Brain microvascular endothelial cell (primary cell): ENCODE measurements around the gene KRTAP4-9.
"Not testable (repeated sequence)": the region's sequence is repeated elsewhere in the genome, so short reads cannot be mapped to it uniquely, and the experiment has no call there.

Source experiments
- DNase-seq: peaks from one replicate; pipeline ENCODE4 v3.0.0-alpha.2; 2020
- H3K27ac ChIP-seq: fragments of 250-450 bp; sonication (Bioruptor Pico); 2 replicates; pipeline ENCODE4 v1.5.1; 2020; ENCODE audit warnings: mild to moderate bottlenecking, moderate library complexity
- H3K27me3 ChIP-seq: fragments of 250-450 bp; sonication (Bioruptor Pico); replicated peaks from 2 replicates; pipeline ENCODE4 v1.5.1; 2020; ENCODE audit warnings: mild to moderate bottlenecking
- H3K36me3 ChIP-seq: fragments of 250-450 bp; sonication (Bioruptor Pico); replicated peaks from 2 replicates; pipeline ENCODE4 v1.5.1; 2020; ENCODE audit warnings: mild to moderate bottlenecking
- H3K4me3 ChIP-seq: 2 replicates; pipeline ENCODE4 v1.5.1; 2011; ENCODE audit warnings: low read depth, mild to moderate bottlenecking, control low read depth, low read length, moderate library complexity
- in situ Hi-C: cut with HindIII; loops from 2 replicates; pipeline ENCODE4 v1.10.0; 2017; ENCODE audit warnings: low sequenced_read_pairs, low pct_ligation_motif_present
- TF ChIP-seq, protein P1 (sequence below): IDR thresholded peaks from 2 replicates; pipeline ENCODE4 v1.5.1; 2011; ENCODE audit warnings: low read depth, mild to moderate bottlenecking, moderate library complexity, low read length, control low read depth, inconsistent platforms; ENCODE audit errors: missing control alignments

Gene KRTAP4-9

DNA sequence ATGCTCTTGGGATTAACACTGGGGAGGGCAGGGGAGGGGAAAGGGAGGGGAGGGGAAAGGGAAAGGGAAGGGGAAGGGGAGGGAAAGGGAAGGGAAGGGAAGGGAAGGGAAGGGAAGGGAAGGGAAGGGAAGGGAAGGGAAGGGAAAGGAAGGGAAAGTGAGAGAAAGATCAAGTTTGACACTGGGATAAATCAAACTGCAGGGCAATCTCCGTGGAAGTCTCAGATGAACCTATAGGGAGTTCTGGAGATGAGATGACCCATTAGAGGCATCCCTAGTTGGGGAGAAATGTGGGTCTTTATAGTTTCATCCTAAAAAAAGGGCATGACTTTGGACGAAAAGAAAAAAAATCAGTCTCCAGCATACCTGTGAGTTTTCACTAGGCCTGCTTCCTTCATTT lies 16.6 kb downstream of the KRTAP4-9 start:
- Histone ChIP-seq H3K27ac (no peak overlapping the region), H3K36me3 (no peaks in the 10 kb centered on the region), H3K4me3 (no peak overlapping the region), H3K27me3 (no peaks in the 10 kb centered on the region)
- in situ Hi-C loops: no loop called here
- TF ChIP-seq, protein P1, sequence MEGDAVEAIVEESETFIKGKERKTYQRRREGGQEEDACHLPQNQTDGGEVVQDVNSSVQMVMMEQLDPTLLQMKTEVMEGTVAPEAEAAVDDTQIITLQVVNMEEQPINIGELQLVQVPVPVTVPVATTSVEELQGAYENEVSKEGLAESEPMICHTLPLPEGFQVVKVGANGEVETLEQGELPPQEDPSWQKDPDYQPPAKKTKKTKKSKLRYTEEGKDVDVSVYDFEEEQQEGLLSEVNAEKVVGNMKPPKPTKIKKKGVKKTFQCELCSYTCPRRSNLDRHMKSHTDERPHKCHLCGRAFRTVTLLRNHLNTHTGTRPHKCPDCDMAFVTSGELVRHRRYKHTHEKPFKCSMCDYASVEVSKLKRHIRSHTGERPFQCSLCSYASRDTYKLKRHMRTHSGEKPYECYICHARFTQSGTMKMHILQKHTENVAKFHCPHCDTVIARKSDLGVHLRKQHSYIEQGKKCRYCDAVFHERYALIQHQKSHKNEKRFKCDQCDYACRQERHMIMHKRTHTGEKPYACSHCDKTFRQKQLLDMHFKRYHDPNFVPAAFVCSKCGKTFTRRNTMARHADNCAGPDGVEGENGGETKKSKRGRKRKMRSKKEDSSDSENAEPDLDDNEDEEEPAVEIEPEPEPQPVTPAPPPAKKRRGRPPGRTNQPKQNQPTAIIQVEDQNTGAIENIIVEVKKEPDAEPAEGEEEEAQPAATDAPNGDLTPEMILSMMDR: no peak
- DNase-seq: no peak

DNA sequence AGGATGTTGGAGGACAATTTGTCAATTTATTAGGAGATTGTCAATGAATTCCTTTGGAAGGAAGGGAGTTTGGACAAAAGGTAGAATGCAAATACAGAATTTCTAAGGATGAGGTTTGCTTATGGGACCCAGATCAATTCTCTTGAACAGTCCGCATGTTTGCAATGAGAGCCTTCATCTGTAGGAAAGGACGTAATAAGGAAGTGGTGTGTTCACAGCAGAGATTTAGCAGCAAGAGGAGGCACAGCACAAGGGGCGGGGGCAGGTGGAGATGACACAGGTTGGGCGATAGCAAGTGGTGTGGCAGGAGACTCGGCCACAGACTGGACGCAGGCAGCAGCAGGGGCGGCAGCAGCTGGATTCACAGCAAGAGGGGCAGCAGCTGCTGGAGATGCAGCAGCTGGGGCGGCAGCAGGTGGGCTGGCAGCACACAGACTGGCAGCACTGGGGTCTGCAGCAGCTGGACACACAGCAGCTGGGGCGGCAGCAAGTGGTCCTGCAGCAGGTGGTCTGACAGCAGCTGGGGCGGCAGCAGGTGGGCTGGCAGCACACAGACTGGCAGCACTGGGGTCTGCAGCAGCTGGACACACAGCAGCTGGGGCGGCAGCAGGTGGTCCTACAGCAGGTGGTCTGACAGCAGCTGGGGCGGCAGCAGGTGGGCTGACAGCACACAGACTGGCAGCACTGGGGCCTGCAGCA lies 18.3 kb downstream of the KRTAP4-9 start:
- H3K27ac ChIP-seq, H3K4me3 ChIP-seq, H3K27me3 ChIP-seq, H3K36me3 ChIP-seq, in situ Hi-C loops, DNase-seq: not testable (repeated sequence)

DNA sequence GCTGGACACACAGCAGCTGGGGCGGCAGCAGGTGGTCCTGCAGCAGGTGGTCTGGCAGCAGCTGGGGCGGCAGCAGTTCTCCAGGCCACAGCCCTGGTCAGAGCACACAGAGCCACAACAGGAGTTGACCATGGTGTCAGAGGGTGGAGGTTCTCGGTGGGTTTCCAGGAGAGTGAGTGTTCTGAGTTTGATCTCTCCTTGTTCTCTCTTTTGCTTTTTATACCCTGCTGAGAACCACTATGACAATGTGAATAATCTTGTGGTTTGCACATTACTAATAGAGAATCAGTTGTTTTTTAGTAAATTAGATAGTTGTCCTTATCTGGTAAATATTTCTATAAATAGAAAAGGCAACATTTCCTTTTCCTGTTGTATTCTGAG lies 18.8 kb downstream of the KRTAP4-9 start, which contains the start of gene KRTAP4-12:
TSS of gene KRTAP4-12 (minus strand) at position 192 of the 381 bp plus-strand sequence. CDS start at position 132, 60 bp downstream.
- in situ Hi-C loops, H3K4me3 ChIP-seq, H3K36me3 ChIP-seq, H3K27me3 ChIP-seq, H3K27ac ChIP-seq, DNase-seq: not testable (repeated sequence)

DNA sequence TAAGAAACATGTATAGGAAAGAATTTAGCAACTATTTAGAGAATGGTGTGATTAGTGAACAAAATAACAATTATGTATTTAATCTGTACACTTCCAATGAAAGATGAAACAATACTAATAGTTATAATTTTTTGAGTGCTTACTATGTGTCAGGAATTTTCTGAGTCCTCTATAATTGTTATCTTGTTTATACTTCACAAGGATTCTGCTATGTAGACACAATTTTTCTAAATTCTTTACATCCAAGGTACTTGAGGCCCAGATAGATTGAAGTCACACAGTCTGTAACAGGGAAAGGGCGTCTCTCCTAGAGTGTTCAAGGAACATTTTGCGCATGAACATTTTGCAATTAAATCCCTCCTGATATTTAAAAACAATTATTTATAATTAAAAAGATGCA lies 19.9 kb downstream of the KRTAP4-9 start:
- Histone ChIP-seq H3K27me3 (no peaks in the 10 kb centered on the region), H3K27ac (no peak overlapping the region), H3K36me3 (no peaks in the 10 kb centered on the region), H3K4me3 (no peak overlapping the region)
- no peak for DNase-seq
- TF ChIP-seq, protein P1: no peak
- in situ Hi-C loops: no loop called here

DNA sequence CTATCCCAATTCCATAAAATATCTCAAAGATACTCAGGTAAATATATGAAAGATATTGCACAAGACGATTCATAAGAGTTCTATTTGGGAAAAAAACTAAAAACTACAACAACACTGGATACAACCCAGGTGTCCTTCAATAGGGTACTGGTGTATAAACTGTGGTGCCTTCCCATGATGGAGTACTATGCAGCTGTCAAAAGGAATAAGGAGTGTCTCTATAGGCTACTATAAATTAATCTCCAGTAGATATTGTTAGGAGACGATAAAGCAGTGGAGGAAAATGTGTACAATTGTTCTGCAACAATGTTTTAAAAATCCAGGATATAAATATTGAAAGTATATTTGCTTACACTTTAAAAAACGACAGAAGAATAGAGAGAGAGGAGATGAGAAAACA lies 21.2 kb downstream of the KRTAP4-9 start:
- no peak overlapping the region for H3K4me3 ChIP-seq
- DNase-seq: no peak
- H3K27me3 ChIP-seq: no peaks in the 10 kb centered on the region
- H3K27ac ChIP-seq: no peak overlapping the region
- H3K36me3 ChIP-seq: no peaks in the 10 kb centered on the region
- TF ChIP-seq, protein P1: no peak
- in situ Hi-C loops: no loop called here

DNA sequence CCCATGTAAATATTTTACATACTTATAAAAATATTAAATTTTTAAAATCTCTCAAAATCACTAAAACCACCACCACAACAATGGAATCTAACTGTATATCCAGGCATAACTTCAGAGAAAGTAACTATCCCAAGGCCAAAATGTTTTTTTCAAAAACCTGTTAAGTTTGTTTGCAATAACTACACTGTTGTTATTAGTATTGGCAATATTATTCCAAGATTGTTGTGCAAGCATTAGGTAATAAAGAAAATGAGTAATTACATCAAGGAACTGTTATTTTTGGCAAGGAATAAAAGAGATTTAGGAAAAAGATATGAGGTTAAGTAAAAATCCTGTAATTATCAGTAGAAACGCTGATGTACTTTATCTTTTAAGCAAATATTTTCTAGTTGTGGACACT lies 22.2 kb downstream of the KRTAP4-9 start:
- in situ Hi-C loops: no loop called here

More for the DNA sequence above, 22.2 kb downstream of the KRTAP4-9 start:
- TF ChIP-seq, protein P1: no peak
- no peak for DNase-seq
- Histone ChIP-seq H3K36me3 (no peaks in the 10 kb centered on the region), H3K27me3 (no peaks in the 10 kb centered on the region), H3K4me3 (no peak overlapping the region), H3K27ac (no peak overlapping the region)
